Esophagus (tissue), 2 donors: ENCODE measurements around the gene TCERG1L. TPM values are rescaled to one million over a fixed set of nuclear protein-coding genes. Genes with fewer than 3 reads are reported as not detected.

Experiments
- H3K27ac ChIP-seq, 2 donors: one replicate each; pipeline ENCODE4 v1.5.1; 2013; ENCODE audit warnings: low read depth in 2 of 2, mild to moderate bottlenecking in 2 of 2, inconsistent platforms in 1 of 2, low read length in 1 of 2, moderate library complexity in 1 of 2
- H3K27me3 ChIP-seq, 2 donors: one replicate each; pipeline ENCODE4 v1.6.1; 2013; ENCODE audit warnings: low read length in 2 of 2, control low read depth in 1 of 2, mild to moderate bottlenecking in 1 of 2; ENCODE audit not compliant: insufficient read depth in 2 of 2, control insufficient read depth in 1 of 2
- H3K36me3 ChIP-seq, 2 donors: one replicate each; pipeline ENCODE4 v1.6.1; 2013; ENCODE audit warnings: low read length in 1 of 2; ENCODE audit not compliant: control insufficient read depth in 2 of 2, insufficient read depth in 2 of 2
- H3K4me1 ChIP-seq, 2 donors: one replicate each; pipeline ENCODE4 v1.6.1; 2013; ENCODE audit warnings: low read length in 1 of 2; ENCODE audit not compliant: control insufficient read depth in 2 of 2, insufficient read depth in 2 of 2
- H3K4me3 ChIP-seq, 2 donors: one replicate each; pipeline ENCODE4 v1.5.1; 2013; ENCODE audit warnings: low read length in 2 of 2, mild to moderate bottlenecking in 2 of 2, low read depth in 1 of 2, moderate library complexity in 1 of 2
- H3K9me3 ChIP-seq, 2 donors: one replicate each; pipeline ENCODE4 v1.6.1; 2013; ENCODE audit warnings: mild to moderate bottlenecking in 2 of 2, low read depth in 1 of 2, low read length in 1 of 2, moderate library complexity in 1 of 2; ENCODE audit not compliant: control insufficient read depth in 2 of 2, insufficient read depth in 1 of 2
- WGBS, 2 donors: extraction: QIAGEN DNeasy Blood & Tissue Kit; methylation state at CpG; one replicate each; pipeline ENCODE4 v1.1.7; 2013; 5-methylcytosine and 5-hydroxymethylcytosine counted together
- polyA plus RNA-seq, 2 donors: library from polyadenylated mRNA; stranded (reverse); fragments of 200-250 nt; gene quantifications; one replicate each; pipeline ENCODE4 v1.2.3, GENCODE V29; 2013
- donor health status: healthy with polysubstance abuse.
- donor health status: Bipolar disorder and iron deficiency.

The TCERG1L gene
- polyA plus RNA-seq, 2 donors: 0.48 TPM; not detected in 1

GRCh38 chr10:131266936-131267813, 44.3 kb downstream of the TCERG1L start:
- no peak overlapping the region for H3K27ac ChIP-seq
- H3K4me3 ChIP-seq: no peak overlapping the region
- H3K36me3 ChIP-seq: no peaks in the 10 kb centered on the region
- no peaks in the 10 kb centered on the region for H3K4me1 ChIP-seq
- no peaks in the 10 kb centered on the region for H3K27me3 ChIP-seq
- peaks cover 0 to 3% of the 10 kb centered on the region in 2 donors for H3K9me3 ChIP-seq
- 88 to 89% methylated on average over 14 of the region's 14 CpGs for WGBS, 2 donors

- 78 to 85% methylated on average over 11 of the region's 11 CpGs for WGBS, 2 donors
- H3K36me3 ChIP-seq: no peaks in the 10 kb centered on the region
- no peak overlapping the region for H3K4me3 ChIP-seq
- H3K27me3 ChIP-seq: no peaks in the 10 kb centered on the region
- no peak overlapping the region for H3K27ac ChIP-seq
- no peaks in the 10 kb centered on the region for H3K4me1 ChIP-seq
- H3K9me3 ChIP-seq: peaks cover 0 to 3% of the 10 kb centered on the region in 2 donors
Measured at GRCh38 chr10:131264110-131264788, 47.3 kb downstream of the TCERG1L start.

GRCh38 chr10:131261890-131262475, 49.5 kb downstream of the TCERG1L start:
- Histone ChIP-seq H3K27me3 (no peaks in the 10 kb centered on the region), H3K4me1 (no peaks in the 10 kb centered on the region), H3K4me3 (no peak overlapping the region), H3K36me3 (no peaks in the 10 kb centered on the region), H3K27ac (no peak overlapping the region), H3K9me3 (peaks cover 0 to 3% of the 10 kb centered on the region in 2 donors)
- 73 to 84% methylated on average over 16 of the region's 16 CpGs for WGBS, 2 donors

- Histone ChIP-seq H3K4me1 (no peaks in the 10 kb centered on the region), H3K9me3 (no peaks in the 10 kb centered on the region), H3K36me3 (no peaks in the 10 kb centered on the region), H3K27ac (no peak overlapping the region), H3K4me3 (no peak overlapping the region), H3K27me3 (no peaks in the 10 kb centered on the region)
- 81% methylated on average over 17 of the region's 17 CpGs for WGBS, 2 donors
Measured at GRCh38 chr10:131260452-131261211, 50.9 kb downstream of the TCERG1L start.

- Histone ChIP-seq H3K4me1 (no peaks in the 10 kb centered on the region), H3K9me3 (no peaks in the 10 kb centered on the region), H3K27me3 (no peaks in the 10 kb centered on the region), H3K27ac (no peak overlapping the region), H3K4me3 (no peak overlapping the region), H3K36me3 (no peaks in the 10 kb centered on the region)
- WGBS, 2 donors: 93 to 95% methylated on average over 32 of the region's 32 CpGs
Measured at GRCh38 chr10:131260031-131260430, 51.5 kb downstream of the TCERG1L start.

- WGBS, 2 donors: 81 to 83% methylated on average over 11 of the region's 11 CpGs
- H3K4me1 ChIP-seq: no peaks in the 10 kb centered on the region
- no peak overlapping the region for H3K27ac ChIP-seq
- no peaks in the 10 kb centered on the region for H3K27me3 ChIP-seq
- no peaks in the 10 kb centered on the region for H3K36me3 ChIP-seq
- no peak overlapping the region for H3K4me3 ChIP-seq
- H3K9me3 ChIP-seq: no peaks in the 10 kb centered on the region
Measured at GRCh38 chr10:131259535-131259934, 52.0 kb downstream of the TCERG1L start.

- H3K27ac ChIP-seq: no peak overlapping the region
- H3K4me1 ChIP-seq: no peaks in the 10 kb centered on the region
- no peaks in the 10 kb centered on the region for H3K27me3 ChIP-seq
- H3K36me3 ChIP-seq: no peaks in the 10 kb centered on the region
- H3K9me3 ChIP-seq: no peaks in the 10 kb centered on the region
- H3K4me3 ChIP-seq: no peak overlapping the region
- WGBS, 2 donors: 90 to 93% methylated on average over 8 to 9 of the region's 9 CpGs
Measured at GRCh38 chr10:131258256-131258655, 53.3 kb downstream of the TCERG1L start.

- Histone ChIP-seq H3K9me3 (peaks cover 0 to 2% of the 10 kb centered on the region in 2 donors), H3K4me1 (no peaks in the 10 kb centered on the region), H3K27me3 (no peaks in the 10 kb centered on the region), H3K27ac (no peak overlapping the region), H3K4me3 (no peak overlapping the region), H3K36me3 (no peaks in the 10 kb centered on the region)
- WGBS, 2 donors: 81 to 83% methylated on average over 11 of the region's 11 CpGs
Measured at GRCh38 chr10:131257027-131257426, 54.5 kb downstream of the TCERG1L start.

GRCh38 chr10:131254859-131255252, 56.7 kb downstream of the TCERG1L start:
- 75 to 77% methylated on average over 4 of the region's 4 CpGs for WGBS, 2 donors
- Histone ChIP-seq H3K36me3 (no peaks in the 10 kb centered on the region), H3K4me1 (no peaks in the 10 kb centered on the region), H3K9me3 (peaks cover 0 to 2% of the 10 kb centered on the region in 2 donors), H3K27ac (no peak overlapping the region), H3K27me3 (no peaks in the 10 kb centered on the region), H3K4me3 (no peak overlapping the region)
